Measurements from ENCODE around the gene CHST7.

Gene CHST7

DNA sequence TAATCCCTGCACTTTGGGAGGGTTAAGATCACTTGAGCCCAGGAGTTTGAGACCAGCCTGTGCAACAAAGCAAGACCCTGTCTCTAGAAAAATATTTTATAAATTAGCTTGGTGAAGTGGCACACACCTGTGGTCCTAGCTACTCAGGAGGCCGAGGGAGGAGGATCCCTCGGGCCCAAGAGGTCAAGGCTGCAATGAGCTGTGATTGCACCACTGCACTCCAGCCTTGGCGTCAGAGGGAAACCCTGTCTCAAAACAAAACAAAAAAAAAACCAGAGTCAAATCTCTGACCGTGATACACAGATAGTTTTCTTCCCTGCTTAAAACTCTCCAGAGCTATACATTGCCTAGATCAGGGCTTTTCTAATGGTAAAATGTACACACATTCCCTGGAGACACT, 53.5 kb downstream of the CHST7 start:
- TF ChIP-seq EZH2phosphoT487 (IDR thresholded peaks at IDR 0.05; ENCODE audit: borderline replicate concordance, low read length) (no peak), CTCF (IDR thresholded peaks at IDR 0.05; ENCODE audit: low read depth, low read length, poor library complexity, severe bottlenecking) (no peak)
- Histone ChIP-seq H3K9me2 (replicated peaks; ENCODE audit: control insufficient read depth, low read length) (no peaks in the 10 kb centered on the region), H3F3A (ENCODE audit: control insufficient read depth, insufficient read depth) (no peaks in the 10 kb centered on the region), H3K36me3 (ENCODE audit: control insufficient read depth, low read length) (no peaks in the 10 kb centered on the region), H3K9me3 (ENCODE audit: control insufficient read depth, insufficient read depth, low read length) (no peaks in the 10 kb centered on the region), H3K4me2 (ENCODE audit: low read length) (no peak overlapping the region), H3K4me3 (ENCODE audit: low read length) (no peak overlapping the region), H3K27me3 (ENCODE audit: control insufficient read depth, low read length) (no peaks in the 10 kb centered on the region), H3K27ac (ENCODE audit: low read depth, low read length) (no peak overlapping the region), H3K4me1 (ENCODE audit: control insufficient read depth, low read length) (no peaks in the 10 kb centered on the region), H4K20me1 (ENCODE audit: control insufficient read depth, insufficient read depth, low read depth, low read length) (no peaks in the 10 kb centered on the region), H3K79me2 (ENCODE audit: control insufficient read depth, low read length) (no peaks in the 10 kb centered on the region)

DNA sequence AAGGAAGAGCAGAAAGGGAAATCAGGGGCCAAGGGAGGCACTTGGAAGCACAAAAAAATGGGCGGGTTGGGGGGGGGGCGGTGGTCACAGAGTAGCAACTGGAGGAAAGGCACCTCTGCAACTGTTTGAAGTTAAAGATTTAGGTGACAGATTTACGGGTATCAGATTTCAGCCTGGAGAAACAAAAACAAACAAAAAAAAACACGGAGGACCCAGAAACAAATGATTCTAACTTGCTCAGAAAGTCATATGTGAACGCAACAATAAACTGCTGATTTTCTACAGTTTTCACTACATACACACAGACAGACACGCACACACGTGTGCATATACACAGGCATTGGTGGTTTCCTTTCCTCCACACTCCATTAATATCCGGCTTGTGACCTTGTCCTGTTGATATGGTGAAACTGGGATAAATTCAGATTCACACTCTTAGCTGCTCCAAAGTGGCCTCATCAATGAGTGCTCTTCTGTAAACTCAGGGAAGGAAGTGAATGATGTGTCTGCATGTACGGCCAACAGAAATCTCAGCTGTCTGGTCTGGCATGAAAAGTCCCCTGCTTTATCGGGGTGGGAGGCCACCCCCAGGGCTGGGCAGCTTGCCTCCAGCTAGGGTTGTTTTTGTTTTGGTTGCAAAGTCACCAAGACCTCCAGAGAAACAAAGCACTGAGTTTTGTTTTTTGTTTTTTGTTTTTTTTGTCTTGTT, 54.3 kb downstream of the CHST7 start:
- no peak overlapping the region for H3K4me2 ChIP-seq (ENCODE audit: low read length)
- H3K4me1 ChIP-seq (ENCODE audit: control insufficient read depth, low read length): no peaks in the 10 kb centered on the region
- H3F3A ChIP-seq (ENCODE audit: control insufficient read depth, insufficient read depth): no peaks in the 10 kb centered on the region
- no peaks in the 10 kb centered on the region for H3K9me3 ChIP-seq (ENCODE audit: control insufficient read depth, insufficient read depth, low read length)
- no peaks in the 10 kb centered on the region for H3K27me3 ChIP-seq (ENCODE audit: control insufficient read depth, low read length)
- TF ChIP-seq EZH2phosphoT487 (IDR thresholded peaks at IDR 0.05; ENCODE audit: borderline replicate concordance, low read length) (no peak), CTCF (IDR thresholded peaks at IDR 0.05; ENCODE audit: low read depth, low read length, poor library complexity, severe bottlenecking) (no peak)
- no peaks in the 10 kb centered on the region for H3K9me2 ChIP-seq (replicated peaks; ENCODE audit: control insufficient read depth, low read length)
- no peaks in the 10 kb centered on the region for H3K79me2 ChIP-seq (ENCODE audit: control insufficient read depth, low read length)
- no peak overlapping the region for H3K27ac ChIP-seq (ENCODE audit: low read depth, low read length)
- no peak overlapping the region for H3K4me3 ChIP-seq (ENCODE audit: low read length)
- H4K20me1 ChIP-seq (ENCODE audit: control insufficient read depth, insufficient read depth, low read depth, low read length): no peaks in the 10 kb centered on the region
- H3K36me3 ChIP-seq (ENCODE audit: control insufficient read depth, low read length): no peaks in the 10 kb centered on the region

GRCh38 chrX:46628460-46629371, 55.2 kb downstream of the CHST7 start:
- TF ChIP-seq CTCF (IDR thresholded peaks at IDR 0.05; ENCODE audit: low read depth, low read length, poor library complexity, severe bottlenecking): no peak
- TF ChIP-seq EZH2phosphoT487 (IDR thresholded peaks at IDR 0.05; ENCODE audit: borderline replicate concordance, low read length): no peak
- Histone ChIP-seq H3K27ac (ENCODE audit: low read depth, low read length) (no peak overlapping the region), H3K9me2 (replicated peaks; ENCODE audit: control insufficient read depth, low read length) (no peaks in the 10 kb centered on the region)

More at GRCh38 chrX:46628460-46629371, 55.2 kb downstream of the CHST7 start:
- Histone ChIP-seq H3K36me3 (ENCODE audit: control insufficient read depth, low read length) (no peaks in the 10 kb centered on the region), H3K4me2 (ENCODE audit: low read length) (no peak overlapping the region), H3K27me3 (ENCODE audit: control insufficient read depth, low read length) (no peaks in the 10 kb centered on the region), H3F3A (ENCODE audit: control insufficient read depth, insufficient read depth) (no peaks in the 10 kb centered on the region), H3K4me1 (ENCODE audit: control insufficient read depth, low read length) (no peaks in the 10 kb centered on the region), H3K79me2 (ENCODE audit: control insufficient read depth, low read length) (no peaks in the 10 kb centered on the region), H3K9me3 (ENCODE audit: control insufficient read depth, insufficient read depth, low read length) (no peaks in the 10 kb centered on the region), H3K4me3 (ENCODE audit: low read length) (no peak overlapping the region), H4K20me1 (ENCODE audit: control insufficient read depth, insufficient read depth, low read depth, low read length) (no peaks in the 10 kb centered on the region)

All from DOHH2 (cell line).